Neutrophil (primary cell): ENCODE results near the gene GARNL3.

ENCODE experiments used
- H3K27ac ChIP-seq: fragments of 200-600 bp; sonication (generic); 2 replicates; pipeline ENCODE4 v1.5.1; 2016; ENCODE audit warnings: mild to moderate bottlenecking, moderate library complexity
- H3K27me3 ChIP-seq: fragments of 200-600 bp; sonication (generic); 2 replicates; pipeline ENCODE4 v1.6.0; 2016; ENCODE audit warnings: mild to moderate bottlenecking
- H3K36me3 ChIP-seq: fragments of 200-600 bp; sonication (generic); 2 replicates; pipeline ENCODE4 v1.5.1; 2017
- H3K4me1 ChIP-seq, 2 experiments: fragments of 200-600 bp in 1 of 2; sonication (generic) in 1 of 2; 1 replicate in 1 of 2; 2 replicates in 1 of 2; pipeline versions ENCODE4 v1.5.1 to v1.6.1; 2013 to 2016; ENCODE audit warnings: low read depth in 1 of 2, low read length in 1 of 2, mild to moderate bottlenecking in 1 of 2, moderate library complexity in 1 of 2; ENCODE audit not compliant: control insufficient read depth in 1 of 2, insufficient read depth in 1 of 2
- H3K4me3 ChIP-seq, 2 experiments: fragments of 200-600 bp in 1 of 2; sonication (generic) in 1 of 2; 1 replicate in 1 of 2; 2 replicates in 1 of 2; pipeline ENCODE4 v1.5.1; 2013 to 2016; ENCODE audit warnings: low read depth in 1 of 2, low read length in 1 of 2, mild to moderate bottlenecking in 1 of 2, moderate library complexity in 1 of 2
- H3K9me3 ChIP-seq: fragments of 200-600 bp; sonication (generic); 2 replicates; pipeline ENCODE4 v1.5.1; 2016
- TF ChIP-seq, protein P1 (sequence below): fragments of 200-600 bp; sonication (generic); IDR thresholded peaks from 2 replicates; pipeline ENCODE4 v1.5.1; 2016; ENCODE audit warnings: antibody characterized with exemption

GARNL3 gene

DNA sequence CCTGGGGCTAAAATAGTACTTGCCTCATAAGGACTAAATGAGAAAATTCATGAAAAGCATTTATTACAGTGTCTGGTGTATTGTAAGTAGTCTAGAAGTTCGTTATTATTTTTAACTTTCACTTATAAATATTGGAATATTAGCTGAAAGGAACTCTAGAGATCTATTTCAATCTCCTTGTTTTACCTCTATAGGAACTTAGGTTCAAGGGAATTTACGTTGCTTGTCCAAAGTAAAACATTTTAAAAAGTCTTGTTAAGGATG, 55.5 kb downstream of the GARNL3 start:
- no peaks in the 10 kb centered on the region for H3K4me1 ChIP-seq
- no peaks in the 10 kb centered on the region for H3K36me3 ChIP-seq
- TF ChIP-seq, protein P1, sequence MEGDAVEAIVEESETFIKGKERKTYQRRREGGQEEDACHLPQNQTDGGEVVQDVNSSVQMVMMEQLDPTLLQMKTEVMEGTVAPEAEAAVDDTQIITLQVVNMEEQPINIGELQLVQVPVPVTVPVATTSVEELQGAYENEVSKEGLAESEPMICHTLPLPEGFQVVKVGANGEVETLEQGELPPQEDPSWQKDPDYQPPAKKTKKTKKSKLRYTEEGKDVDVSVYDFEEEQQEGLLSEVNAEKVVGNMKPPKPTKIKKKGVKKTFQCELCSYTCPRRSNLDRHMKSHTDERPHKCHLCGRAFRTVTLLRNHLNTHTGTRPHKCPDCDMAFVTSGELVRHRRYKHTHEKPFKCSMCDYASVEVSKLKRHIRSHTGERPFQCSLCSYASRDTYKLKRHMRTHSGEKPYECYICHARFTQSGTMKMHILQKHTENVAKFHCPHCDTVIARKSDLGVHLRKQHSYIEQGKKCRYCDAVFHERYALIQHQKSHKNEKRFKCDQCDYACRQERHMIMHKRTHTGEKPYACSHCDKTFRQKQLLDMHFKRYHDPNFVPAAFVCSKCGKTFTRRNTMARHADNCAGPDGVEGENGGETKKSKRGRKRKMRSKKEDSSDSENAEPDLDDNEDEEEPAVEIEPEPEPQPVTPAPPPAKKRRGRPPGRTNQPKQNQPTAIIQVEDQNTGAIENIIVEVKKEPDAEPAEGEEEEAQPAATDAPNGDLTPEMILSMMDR, result no peak

DNA sequence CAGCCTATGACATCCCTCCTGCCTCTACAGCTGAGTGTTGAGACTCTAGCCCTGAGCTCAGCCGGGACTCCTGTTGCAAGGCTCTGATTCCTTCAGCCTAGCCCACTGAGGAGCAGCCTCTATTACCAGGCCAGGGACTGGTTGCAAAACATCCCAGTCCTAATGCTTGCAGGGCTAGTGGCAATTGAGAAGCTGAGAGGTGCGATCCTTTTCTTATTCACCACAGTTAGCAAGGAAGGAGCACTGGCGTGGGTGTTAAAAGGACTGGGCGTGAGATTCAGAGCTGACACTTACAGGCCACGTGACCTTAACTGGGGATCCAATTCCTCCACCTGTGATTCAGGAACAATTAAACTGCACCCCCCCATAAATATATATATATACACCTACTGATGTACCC, 58.8 kb downstream of the GARNL3 start:
- Histone ChIP-seq H3K27ac (no peak overlapping the region), H3K4me3 (no peak overlapping the region), H3K27me3 (peaks cover 7% of the 10 kb centered on the region), H3K9me3 (no peaks in the 10 kb centered on the region), H3K4me1 (no peaks in the 10 kb centered on the region), H3K36me3 (no peaks in the 10 kb centered on the region)
- TF ChIP-seq, protein P1, result no peak

More for the DNA sequence above, 55.5 kb downstream of the GARNL3 start:
- H3K9me3 ChIP-seq, result no peaks in the 10 kb centered on the region
- peaks cover 7% of the 10 kb centered on the region for H3K27me3 ChIP-seq
- no peak overlapping the region for H3K27ac ChIP-seq
- H3K4me3 ChIP-seq, result no peak overlapping the region

DNA sequence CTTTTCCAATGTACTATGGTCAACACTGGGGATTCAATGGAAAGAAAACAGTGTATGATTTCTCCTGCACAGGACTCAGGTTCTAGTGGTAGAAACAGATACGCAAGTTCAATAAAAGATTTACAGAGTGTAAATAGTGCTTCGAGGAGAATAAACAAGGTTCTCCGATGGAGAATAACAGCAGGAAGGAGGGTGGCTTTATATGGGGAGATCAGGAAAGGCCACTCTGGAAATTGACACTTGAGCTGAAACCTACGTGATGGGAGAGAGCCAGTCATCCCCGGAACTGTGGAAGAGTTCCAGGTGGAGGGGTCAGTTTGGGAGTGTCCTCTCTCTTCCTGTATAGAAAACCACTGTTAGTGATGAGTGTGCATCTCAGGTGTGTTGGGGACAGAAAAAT, 65.9 kb downstream of the GARNL3 start:
- Histone ChIP-seq H3K9me3 (no peaks in the 10 kb centered on the region), H3K36me3 (no peaks in the 10 kb centered on the region), H3K4me3 (no peak overlapping the region), H3K27ac (no peak overlapping the region), H3K27me3 (no peaks in the 10 kb centered on the region), H3K4me1 (no peaks in the 10 kb centered on the region)
- TF ChIP-seq, protein P1, result no peak

DNA sequence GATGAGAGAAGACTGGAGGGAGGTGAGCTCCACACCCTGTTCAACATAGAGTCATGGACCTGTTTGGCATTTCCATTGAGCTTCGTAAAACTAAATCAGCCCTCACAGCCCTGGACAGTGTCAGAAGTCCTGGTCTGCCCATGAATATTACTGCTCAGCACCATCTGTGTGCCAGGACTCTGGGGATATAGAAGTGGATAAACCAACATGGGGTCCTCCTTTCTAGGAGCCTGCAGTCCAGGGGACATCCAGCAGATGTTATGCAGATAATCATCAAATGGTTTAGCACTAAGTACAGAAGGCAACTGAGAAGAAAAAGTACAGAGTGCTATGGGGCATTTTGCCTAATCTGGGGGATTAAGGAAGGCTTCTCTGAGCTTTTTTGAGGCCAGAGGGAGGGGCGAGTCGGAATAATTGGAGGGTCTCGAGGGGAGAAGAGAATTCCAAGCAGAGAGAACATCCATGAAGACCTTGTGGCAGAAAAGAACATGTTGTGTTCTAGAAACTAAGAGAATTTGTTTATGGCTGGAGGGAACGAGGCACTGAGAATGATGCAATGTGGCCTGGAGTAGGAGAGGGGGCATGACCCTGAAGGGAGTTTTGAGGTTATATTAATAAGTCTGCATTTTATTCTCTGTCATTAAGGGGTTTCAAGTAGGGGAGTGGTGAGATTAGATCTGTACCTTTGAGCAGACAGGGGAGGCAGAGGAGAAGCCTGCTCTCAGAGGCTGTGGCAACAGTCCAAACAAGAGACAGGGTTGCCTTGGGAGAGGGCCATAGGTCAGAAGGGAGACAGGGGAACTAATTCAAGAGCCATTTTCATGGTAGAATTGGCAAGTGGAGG, 68.9 kb downstream of the GARNL3 start:
- TF ChIP-seq, protein P1, result no peak
- Histone ChIP-seq H3K27ac (no peak overlapping the region), H3K9me3 (no peaks in the 10 kb centered on the region), H3K4me3 (no peak overlapping the region), H3K36me3 (no peaks in the 10 kb centered on the region), H3K27me3 (no peaks in the 10 kb centered on the region), H3K4me1 (no peaks in the 10 kb centered on the region)

DNA sequence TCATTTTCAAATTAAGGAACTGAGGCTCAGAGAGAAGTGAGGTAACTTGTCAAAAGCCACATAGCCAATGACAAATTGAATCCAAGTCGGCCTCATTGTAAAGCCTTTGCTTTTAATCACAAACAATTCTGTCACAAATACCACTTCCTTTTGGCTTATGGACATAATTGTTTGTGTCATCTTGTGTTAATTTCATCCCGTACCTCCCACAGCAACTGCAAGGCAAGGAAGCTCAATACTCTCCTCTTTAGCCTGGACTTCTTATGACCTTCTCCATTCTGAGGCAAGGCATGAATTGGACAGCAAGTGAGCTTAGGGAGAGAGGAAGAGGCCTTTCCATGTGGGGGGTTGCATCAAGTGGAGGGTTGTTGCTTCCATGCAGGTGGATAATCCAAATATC, 70.2 kb downstream of the GARNL3 start:
- no peak overlapping the region for H3K4me3 ChIP-seq
- TF ChIP-seq, protein P1, result no peak
- no peak overlapping the region for H3K27ac ChIP-seq
- no peaks in the 10 kb centered on the region for H3K4me1 ChIP-seq
- H3K27me3 ChIP-seq, result no peaks in the 10 kb centered on the region
- no peaks in the 10 kb centered on the region for H3K9me3 ChIP-seq
- H3K36me3 ChIP-seq, result no peaks in the 10 kb centered on the region
